DMS79 (cell line): ENCODE measurements around the gene SNX12.
"Not testable (repeated sequence)": the region's sequence is repeated elsewhere in the genome, so short reads cannot be mapped to it uniquely, and the experiment has no call there.

ENCODE experiments used
- DNase-seq: peaks from one replicate; lab custom pipeline; 2025; lab: John Stamatoyannopoulos, UW

SNX12 gene

GRCh38 chrX:71091263-71091662 lies 23.1 kb upstream of the SNX12 start:
- no peak for DNase-seq

DNA sequence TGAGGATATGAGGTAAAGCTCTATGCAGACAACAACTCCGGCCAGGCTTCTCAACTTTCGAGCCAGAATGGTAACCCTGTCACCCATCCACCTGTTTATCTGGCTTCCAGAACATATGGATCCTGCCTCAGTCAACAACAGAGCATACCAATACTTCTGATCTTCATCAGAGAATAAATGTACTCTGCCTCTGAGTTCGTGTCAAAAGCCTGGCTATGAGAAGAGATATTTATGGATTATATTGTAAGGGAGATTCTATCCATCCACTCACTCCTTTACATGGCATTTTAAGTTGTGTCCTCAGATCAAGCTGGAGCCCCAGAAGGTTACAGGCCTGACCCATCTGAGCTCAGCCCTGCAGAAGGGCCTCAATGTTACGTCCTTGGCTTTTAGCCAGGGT lies 17.8 kb upstream of the SNX12 start:
- no peak for DNase-seq

DNA sequence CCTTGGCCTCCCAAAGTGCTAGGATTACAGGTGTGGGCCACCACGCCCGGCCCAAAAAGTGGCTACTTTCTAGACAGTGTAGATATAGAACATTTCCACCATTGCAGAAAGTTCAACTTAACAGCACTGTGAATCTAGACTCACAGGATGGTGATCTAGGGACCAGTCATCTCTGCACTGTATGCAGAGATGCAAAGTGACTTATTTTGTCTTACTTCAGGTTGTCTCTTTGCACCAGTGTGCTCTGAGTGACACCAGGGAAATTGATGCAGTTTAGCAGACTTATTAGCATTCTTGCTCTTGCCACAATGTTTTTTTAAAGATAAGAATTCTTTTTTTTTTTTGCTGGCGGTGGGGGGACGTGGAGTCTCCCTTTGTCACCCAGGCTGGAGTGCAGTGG lies 14.7 kb upstream of the SNX12 start:
- DNase-seq = no peak

- no peak for DNase-seq
Measured at GRCh38 chrX:71082124-71082647, 14.1 kb upstream of the SNX12 start.

GRCh38 chrX:71081330-71082123 lies 13.4 kb upstream of the SNX12 start:
- DNase-seq = no peak

GRCh38 chrX:71070531-71070930 lies 2.4 kb upstream of the SNX12 start:
- no peak for DNase-seq

GRCh38 chrX:71067712-71068043 lies 456 bp downstream of the SNX12 start:
- no peak for DNase-seq

DNA sequence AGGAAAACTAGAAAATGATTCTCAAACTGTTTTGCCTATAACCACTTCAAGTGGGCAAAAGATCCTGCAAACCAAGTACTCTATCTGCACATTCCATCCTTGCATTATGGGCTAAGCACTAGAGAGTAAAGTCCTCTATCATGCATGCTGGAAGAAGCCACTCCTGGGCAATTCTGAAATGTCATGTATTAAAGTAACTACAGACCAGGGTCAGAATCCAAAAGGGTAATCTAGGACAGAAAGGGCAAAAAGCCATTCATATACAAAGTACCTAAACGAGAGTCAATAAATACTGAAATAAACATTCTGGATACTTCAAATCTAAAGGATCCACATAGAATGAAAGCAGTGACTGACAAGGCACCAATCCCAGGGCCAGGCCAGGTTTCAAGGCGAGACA lies 1.0 kb downstream of the SNX12 start:
- no peak for DNase-seq

DNA sequence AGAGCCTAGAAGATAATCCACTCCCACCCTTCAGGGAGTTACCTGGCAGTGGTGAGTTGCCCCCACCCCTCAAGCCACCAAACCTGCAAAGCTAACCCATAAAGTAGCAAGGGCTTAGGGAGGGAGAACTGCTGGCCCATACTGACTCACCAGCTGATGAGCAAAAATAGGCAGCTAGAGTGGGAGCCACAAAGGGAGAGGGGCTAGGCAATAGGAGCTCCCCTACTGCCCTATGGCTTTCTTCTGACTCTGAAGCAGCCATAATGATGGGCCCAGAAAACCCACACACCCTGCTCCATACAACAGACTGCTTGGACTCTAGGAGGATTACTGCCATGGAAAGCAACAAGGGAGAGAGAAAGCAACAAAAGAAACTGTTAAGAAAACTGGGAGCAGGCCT lies 8.0 kb downstream of the SNX12 start:
- DNase-seq = no peak

DNA sequence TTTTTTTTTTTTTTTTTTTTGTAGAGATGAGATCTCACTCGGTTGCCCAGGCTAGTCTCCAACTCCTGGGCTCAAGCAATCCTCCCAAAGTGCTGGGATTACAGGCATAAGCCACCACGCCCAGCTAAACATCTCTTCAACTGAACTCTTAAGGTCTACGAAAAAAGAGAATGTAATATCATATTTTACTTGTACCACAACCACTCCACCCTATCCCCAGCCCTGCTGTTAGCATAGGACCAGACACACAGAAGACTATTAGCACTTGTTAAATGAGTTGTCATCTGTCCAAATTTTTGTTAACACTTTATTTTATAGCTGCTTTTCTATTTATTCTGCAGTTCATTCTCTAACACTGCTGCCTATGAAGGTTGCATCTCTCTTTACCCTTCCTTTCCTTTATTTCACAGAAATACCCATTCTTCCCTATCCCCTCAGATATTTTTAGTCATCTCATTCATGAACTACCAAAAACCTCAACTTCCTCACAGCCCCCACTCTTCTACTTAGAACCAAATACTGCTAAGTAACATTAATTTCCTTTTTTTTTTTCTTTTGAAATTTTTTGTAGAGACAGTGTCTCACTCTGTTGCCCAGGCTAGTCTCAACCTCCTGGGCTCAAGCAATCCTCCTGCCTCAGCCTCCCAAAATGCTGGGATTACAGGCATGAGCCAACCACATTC lies 10.1 kb downstream of the SNX12 start:
- DNase-seq = no peak

DNA sequence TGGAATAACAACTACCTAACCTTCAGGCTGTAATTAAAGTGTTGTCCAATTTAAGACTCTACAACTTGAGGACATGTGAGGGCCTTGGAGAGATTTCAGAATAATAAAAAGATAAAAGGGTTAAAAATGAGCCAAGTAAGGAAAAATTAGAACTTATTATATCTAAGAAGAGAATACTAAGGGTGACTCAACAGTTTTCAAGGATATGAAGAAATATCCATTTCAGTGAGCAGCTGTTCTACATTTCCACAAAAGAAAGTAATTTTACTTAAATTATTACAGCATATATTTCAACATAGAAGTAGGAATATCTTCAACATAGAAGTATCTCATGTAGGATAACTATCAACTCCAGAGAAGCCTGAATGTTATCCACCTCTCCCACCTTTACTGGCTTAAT lies 11.3 kb downstream of the SNX12 start:
- no peak for DNase-seq

- DNase-seq = no peak
Measured at GRCh38 chrX:71053217-71053621, 14.9 kb downstream of the SNX12 start.

GRCh38 chrX:71052721-71053120 lies 15.4 kb downstream of the SNX12 start:
- DNase-seq = no peak

DNA sequence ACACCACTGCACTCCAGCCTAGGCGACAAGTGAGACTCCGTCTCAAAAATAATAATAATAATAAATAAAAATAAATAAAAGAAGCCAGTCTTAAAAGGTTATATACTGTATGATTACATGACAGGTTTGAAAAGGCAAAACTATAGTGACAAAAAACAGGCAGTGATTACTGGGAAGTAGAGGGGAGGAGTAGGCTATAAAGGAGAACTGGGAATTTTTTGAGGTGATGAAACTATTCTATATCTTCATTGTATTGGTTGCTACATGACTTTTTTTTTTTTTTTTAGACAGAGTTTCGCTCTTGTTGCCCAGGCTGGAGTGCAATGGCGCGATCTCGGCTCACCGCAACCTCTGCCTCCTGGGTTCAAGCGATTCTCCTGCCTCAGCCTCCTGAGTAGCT lies 20.2 kb downstream of the SNX12 start:
- not testable (repeated sequence) for DNase-seq

DNA sequence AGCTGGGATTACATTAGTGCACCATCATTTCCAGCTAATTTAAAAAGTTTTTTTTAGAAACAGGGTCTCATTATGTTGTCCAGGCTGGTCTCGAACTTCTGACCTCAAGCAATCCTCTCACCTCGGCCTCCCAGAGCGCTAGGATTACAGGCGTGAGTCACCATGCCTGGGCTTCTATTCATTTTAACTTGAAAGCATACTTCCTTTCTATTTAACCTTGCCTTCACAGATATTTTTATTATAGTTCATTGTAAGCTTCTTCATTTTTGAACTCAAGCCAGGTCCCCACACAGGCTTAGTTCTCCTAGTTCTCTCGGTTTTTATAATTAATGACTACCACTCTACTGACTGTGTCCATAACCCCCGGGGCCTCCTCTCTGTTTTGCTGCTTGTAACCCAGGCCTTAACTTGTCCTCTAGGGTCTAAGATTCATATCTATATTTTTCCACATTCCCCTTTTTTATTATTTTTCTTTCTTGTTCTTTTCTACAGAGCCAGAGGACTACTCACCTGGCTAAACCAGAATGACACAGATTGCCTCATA lies 50.7 kb downstream of the SNX12 start:
- no peak for DNase-seq
